Activated CD8-positive, alpha-beta memory T cell treated with anti-CD3 and anti-CD28 coated beads for 4 hours (primary cell): ENCODE measurements around the gene PROP1.
"Not testable (repeated sequence)": the region's sequence is repeated elsewhere in the genome, so short reads cannot be mapped to it uniquely, and the experiment has no call there.

Experiments
- DNase-seq, 2 donors: peaks; one replicate each; pipeline ENCODE4 v3.0.0-alpha.2; 2020; ENCODE audit warnings: low read depth in 2 of 2

The PROP1 gene

GRCh38 chr5:177982956-177983355 lies 13.1 kb downstream of the PROP1 start:
- no peak for DNase-seq

DNA sequence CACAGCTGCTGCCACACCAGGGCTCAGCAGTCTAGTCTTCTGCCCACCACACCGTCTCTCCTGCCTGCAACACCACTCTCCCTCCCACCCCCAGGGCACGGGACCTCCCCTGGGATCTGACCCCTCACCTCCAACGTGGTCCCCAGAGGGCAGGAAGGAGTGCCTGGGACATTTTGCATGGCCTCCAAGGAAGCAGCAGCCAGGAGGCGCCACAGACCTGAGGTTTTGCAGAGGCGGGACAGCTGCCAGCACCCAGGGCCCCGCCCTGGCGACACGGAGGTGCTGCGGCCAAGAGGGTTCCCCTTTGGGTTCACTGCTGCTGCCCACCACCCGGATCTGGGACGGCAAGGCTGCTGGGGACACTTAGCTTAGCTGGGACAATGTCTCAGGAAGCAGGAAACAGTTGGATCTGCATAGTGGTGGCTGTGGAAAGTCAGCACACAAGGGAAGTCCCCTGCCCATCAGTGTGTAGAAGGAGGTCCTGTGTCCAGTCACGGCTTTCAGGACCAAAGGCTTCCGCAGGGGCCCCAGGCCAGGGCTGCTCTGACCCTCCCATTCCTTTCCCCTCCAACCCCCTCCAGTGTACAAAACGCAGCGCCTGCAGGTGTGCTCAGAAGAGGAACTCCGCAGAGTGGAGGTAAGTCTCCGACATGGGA lies 13.8 kb downstream of the PROP1 start:
- DNase-seq: no peak

DNA sequence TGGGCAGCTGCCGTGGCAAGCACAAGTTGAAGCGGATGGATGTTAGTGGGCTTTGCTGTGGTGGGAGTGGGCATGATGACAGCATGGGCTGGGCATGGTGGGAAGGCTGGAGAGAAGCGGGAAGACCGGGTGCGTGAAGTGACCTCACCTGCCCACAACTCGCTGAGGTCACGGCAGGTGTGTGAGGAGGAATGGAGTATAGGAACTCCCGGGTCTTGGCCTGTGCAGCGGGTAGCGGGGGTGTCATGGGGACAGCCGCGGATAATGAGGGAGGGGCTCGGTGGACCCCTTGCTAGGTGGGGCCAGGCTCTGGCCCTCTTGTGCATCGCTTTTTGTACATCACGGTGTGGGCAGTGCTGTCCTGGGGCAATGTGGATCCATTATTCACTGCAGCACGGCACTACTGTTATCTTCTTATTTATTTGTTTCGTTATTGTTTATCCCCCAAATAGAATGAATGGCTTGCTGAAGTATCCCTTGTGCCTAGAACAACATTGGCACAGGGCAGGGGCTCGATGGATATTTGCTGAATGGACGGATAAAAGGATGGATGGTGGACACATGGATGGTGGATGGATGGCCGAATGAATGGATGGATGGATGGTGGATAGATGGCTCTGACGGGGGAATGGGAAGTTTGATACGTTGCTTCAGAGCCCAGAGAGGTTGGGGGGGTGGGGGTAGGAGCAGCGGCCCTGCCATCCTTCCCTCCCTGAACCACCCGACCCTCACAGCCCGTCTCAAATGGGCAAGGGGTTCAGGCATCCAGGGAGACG lies 14.6 kb downstream of the PROP1 start:
- DNase-seq: no peak

DNA sequence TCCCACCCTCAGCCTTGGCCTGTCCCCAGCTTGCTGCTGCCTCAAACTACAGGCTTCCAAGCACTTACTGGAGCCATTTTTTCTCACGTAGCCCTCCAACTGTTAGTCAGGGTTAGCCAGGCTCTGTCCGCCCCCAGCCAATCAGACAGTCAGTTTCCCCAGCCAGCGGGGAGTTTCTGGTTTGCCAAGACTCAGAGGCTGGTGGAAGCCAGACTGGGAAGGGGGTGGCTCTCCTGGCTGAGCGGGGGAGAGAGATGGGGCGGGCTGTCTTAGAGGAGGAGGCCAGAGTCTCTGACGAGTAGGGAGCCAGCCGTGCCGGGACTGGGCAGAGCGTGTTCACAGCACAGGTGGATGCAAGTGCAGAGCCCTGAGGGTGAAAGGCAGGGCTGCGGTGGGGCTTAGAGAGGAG lies 15.3 kb downstream of the PROP1 start:
- DNase-seq: no peak

DNA sequence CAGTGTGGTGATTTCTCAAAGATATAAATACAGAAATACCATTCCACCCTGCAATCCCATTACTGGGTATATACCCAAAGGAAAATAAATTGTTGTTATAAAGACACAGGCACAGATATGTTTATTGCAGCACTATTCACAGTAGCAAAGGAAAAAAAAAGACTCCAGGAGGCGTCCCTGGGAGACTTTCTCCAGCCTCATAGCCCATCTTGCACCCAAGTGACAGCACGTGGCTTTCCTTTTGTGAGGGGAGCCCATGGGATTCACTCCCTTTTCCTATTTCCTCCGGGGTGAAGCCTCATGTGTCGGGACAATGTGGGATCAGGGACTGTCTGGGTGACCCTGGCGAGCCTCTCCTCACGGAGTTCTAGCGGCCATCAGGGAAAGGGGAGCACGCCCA lies 18.4 kb downstream of the PROP1 start:
- DNase-seq: not testable (repeated sequence)

DNA sequence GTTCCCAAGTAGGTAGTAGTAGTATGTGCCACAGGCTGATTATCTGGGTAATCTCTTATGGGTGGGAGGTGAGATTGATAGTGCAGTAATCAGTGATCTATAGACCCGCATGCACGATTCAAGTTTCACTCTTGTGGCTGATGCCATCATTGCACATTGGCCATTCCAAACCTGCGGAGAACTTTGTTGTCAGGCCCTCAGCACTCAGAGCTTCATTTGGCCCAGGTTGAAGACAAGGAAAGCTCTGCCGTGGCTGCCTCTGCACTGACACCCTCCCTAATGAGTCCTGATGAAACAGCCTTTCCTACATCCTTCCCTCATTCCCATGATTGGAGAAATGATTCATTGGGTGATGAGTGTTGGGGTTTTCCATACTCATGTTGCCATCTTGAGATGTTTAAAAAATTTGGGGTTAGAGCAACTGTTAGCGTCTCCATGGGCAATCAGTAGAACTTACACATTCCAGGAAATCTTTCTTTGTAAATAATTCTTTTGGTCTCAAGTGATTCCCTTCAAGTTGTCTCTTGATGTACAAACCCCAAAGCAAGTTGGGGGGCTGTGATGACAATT lies 22.9 kb downstream of the PROP1 start:
- no peak for DNase-seq

- DNase-seq: no peak
These were observed 23.4 kb downstream of the PROP1 start for GRCh38 chr5:177972613-177973012.

DNA sequence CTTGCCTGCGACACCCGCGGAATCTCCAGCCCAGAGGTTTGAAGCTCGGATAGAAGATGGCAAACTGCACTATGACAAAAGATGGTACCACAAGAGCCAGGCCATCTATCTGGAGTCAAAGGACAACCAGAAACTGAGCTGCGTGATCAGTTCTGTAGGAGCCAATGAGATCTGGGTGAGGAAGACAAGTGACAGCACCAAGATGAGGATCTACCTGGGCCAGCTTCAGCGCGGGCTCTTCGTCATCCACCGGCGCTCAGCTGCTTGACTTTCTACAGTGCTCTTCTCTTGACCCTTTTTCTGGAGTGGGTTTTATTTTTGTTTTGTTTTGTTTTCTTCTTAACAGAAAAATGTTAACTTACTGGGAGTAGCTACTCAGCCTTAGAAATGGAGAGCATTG lies 24.0 kb downstream of the PROP1 start:
- not testable (repeated sequence) for DNase-seq

GRCh38 chr5:177968661-177969211 lies 27.3 kb downstream of the PROP1 start:
- no peak for DNase-seq

DNA sequence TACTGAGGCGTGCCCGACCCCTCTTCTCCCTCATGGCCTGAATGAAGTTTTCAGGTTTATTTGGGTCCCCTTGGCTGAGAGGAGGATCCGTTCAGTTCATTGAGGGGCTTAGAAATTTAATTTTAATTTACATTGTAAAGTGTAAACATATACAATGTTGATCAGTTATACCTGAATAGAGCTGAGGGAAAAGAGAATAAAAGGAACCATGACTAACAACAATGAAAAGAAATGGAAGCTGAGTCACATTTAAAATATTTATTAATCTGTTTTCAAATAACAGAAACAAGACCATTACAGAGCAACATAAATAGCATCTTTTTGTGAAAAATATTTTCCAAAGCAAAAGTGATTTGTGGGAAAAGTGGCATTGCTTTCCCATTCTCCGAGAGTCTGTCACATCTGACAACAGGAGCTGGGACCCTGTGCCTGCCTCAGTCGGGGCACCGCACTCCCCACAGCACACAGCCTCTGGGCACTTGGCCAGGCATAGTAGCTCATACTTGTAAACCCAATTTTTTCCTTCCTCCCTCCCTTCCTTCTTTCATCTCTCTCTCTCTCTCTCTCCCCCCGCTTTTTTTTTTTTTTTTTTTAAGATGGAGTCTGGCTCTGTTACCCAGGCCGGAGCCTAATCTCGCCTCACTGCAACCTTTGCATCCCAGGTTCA lies 28.7 kb downstream of the PROP1 start:
- no peak for DNase-seq

DNA sequence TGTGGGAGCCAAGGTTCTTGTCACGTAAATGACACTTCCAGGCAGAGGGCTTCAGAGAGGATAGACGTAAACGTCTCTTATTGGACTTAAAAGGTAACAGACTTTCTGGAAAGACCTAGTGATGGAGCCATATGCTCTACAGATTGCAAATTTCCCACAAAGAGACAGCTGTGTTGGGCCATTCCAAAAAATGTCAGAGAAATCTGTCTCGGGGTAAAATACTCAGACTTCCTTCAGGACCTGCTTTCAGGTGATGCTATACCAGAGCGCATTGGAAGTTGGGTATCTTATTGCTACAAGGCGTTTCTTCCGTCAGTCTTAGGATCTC lies 29.2 kb downstream of the PROP1 start:
- DNase-seq: no peak

DNA sequence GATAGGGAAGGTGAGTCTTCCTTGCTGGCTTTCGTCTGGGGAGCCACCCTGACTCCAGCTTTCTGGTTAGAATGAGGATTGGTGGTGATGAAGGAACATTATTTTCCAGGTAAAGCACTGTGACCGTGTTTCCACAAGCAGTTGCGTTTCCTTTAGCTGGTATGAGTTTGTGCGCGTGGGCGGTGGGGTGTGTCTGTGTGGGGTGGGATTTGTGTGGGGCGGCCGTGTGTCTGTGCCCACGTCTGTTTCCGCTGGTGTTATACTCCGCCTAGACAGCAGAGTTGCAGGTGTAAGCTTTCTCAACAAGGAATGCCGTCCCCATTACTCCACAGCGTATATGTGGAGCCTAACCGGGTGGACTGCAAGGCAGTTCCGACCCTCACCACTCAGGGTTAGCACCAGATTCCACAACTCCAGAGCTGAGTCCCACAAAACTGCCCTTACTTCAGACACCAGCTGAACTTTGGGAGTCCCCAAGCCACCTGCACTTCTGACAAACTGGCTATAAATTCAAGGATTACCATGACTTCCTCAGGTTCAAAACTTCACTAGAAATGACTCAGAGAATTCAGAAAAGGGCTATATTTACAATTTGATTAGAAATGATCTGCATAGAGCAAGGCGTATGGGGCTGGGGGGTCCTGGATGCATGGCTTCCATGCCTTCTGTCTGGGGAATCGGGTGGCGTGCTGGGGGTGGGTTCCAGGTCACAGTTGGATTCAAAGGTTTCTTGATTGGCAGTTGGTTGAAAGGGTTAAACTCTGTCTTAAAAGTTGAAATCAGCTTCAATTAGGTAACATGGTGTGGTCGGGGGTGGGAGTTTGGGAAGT lies 29.8 kb downstream of the PROP1 start:
- no peak for DNase-seq

DNA sequence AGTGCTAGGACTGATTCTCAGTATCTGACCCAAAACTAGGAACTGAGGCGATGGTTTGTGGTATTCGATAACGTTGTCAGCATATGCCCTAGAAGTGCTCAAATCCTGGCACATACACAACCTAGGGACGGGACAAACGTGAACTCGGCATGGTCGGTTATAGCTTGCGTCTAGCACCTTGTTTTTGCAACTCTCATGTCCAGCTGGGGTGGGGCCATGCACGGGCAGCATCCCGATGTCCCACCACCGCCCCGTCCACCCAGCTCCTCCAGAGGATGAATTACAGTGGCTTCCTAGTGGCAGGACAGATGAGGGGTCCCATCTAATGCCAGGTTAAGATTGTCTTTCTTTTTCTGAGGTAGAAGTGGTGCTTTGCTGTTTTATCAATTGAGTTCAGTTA lies 31.6 kb downstream of the PROP1 start:
- DNase-seq: no peak

DNA sequence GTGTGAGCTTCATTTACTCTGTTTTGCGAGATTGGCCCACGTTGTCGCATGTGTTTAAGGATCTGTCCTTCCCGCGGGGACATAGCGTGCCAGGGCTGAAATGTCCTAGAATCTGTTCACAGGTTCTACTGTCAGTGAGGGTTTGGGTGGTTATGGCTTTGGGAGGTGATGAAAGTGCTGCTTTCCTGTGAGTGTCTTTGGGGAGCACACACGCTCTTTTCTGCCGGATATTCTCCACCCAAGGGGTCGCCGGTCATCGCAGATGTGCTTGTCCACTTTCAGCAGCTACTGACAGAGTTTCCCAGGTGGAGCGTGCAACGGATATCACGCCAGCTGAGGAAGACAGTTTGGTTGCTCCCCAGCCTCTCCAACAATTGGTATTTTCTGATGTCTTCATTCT lies 32.1 kb downstream of the PROP1 start:
- no peak for DNase-seq

DNA sequence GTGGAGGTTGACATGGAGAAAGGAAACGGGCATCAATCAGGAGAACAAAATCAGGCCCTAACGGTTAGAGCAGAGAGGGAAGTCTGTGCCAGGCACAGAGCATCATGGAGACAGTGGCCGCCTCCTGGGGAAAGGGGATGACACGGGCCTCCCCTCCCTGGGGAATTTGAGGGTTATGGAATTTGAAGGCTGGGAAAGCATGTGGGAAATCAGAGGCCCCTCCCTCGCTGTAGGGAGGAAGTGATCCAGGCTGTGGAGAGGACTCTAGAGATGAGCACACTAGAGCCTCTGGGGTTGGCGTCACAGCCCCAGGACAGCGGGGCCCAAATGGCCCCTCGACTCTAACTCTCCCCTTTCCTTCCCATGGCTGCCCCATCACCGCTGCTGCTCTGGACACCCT lies 36.7 kb downstream of the PROP1 start:
- DNase-seq: no peak

DNA sequence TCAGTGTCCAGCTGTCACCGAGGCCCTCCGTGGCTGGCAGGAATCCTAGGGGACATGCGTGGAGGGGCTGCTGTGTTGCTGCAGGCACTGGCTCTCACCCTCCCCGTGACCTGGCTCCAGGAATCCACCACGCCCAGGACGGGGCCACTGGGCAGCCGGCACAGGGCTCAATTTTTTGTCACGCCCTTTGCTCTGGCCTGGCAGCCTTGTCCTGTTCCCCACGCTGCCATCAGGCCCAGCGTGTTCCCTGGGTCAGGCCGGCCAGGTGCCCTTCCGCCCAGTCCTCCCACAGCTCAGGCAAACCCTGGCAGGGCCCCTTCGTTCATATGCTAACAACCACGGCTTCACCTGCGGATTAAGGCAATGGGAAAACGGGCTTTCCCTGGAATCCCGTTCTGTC lies 37.3 kb downstream of the PROP1 start:
- DNase-seq: no peak

- no peak for DNase-seq
These were observed 38.8 kb downstream of the PROP1 start for GRCh38 chr5:177957241-177957640.

DNA sequence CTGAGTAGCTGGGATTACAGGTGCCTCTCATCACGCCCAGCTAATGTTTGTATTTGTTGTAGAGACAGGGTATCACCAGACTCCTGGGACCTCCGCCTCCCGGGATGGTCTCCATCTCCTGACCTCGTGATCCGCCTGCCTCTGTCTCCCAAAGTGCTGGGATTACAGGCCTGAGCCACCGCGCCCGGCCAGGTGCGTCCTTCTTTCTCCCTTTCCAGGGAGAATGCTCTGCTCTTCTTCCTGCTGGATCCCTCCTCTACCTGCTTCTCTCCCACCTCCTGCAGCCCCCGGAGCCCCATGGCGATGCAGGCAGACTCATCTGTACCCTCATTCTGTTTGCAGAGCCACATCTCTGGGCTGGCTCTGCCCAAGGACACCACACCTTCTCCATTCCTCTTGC lies 42.9 kb downstream of the PROP1 start:
- not testable (repeated sequence) for DNase-seq

DNA sequence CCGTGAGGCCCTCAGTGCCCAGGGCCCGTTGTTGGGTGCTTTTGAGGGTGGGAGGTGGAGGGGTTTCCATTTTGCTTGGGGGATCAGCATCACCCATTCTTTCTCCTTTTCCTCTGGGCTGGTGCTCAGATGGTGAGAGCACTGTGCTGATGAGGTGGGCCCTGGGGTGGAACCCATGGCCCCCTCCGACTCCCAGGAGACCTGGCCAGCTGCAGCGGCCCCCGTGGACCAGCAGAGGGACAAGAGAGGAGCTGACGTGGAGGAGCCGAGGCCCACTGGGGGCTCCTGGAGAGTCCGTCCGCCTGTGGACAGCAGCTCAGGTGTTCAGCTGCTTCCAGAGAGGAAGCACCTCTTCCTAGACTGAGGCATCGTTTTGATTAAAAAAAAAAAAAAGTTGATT lies 46.4 kb downstream of the PROP1 start:
- DNase-seq: not testable (repeated sequence)

DNA sequence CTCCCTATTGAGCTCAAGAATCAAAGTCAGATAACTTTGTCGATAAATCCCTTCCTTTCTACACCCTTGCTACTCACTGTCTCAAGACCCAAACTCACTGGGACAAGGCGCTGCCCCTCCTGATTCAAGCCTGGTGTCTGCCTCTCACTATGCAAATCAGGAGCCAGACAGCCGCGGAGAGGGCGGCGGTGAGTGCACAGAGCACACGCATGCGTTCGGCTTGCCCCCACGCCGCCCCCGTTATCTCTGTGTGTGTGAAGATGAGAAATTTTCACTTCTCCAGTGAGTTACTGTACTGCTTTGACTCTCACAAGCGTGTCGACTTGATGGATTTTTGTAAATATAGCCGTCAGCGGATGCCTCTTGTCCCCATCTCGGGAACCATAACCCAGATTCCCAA lies 47.0 kb downstream of the PROP1 start:
- not testable (repeated sequence) for DNase-seq

- DNase-seq: not testable (repeated sequence)
These were observed 48.1 kb downstream of the PROP1 start for GRCh38 chr5:177947912-177948311.
